HG02870 (cell line): ENCODE data around the gene TEKT5.
"Not testable (repeated sequence)": the region's sequence is repeated elsewhere in the genome, so short reads cannot be mapped to it uniquely, and the experiment has no call there.

ENCODE experiments used
- ATAC-seq: cut with Tn5 transposase; IDR thresholded peaks from one replicate; pipeline ENCODE4 v1.9.1; 2021; ENCODE audit warnings: mild to moderate bottlenecking, moderate library complexity; ENCODE audit not compliant: unreplicated experiment

Gene TEKT5

GRCh38 chr16:10694830-10695229 is at the start of gene TEKT5:
TEKT5 (minus strand) TSS chr16:10694930; CDS start chr16:10694873, 57 bp downstream.
- ATAC-seq = no peak

GRCh38 chr16:10743610-10744369 is 49.1 kb upstream of the TEKT5 start, which contains the start of gene NUBP1:
NUBP1 (plus strand) TSS chr16:10743842; CDS start chr16:10743864, 22 bp downstream.
- ATAC-seq = peak; percentile 80

- ATAC-seq = no peak
These were observed 48.5 kb upstream of the TEKT5 start for GRCh38 chr16:10743227-10743609.

DNA sequence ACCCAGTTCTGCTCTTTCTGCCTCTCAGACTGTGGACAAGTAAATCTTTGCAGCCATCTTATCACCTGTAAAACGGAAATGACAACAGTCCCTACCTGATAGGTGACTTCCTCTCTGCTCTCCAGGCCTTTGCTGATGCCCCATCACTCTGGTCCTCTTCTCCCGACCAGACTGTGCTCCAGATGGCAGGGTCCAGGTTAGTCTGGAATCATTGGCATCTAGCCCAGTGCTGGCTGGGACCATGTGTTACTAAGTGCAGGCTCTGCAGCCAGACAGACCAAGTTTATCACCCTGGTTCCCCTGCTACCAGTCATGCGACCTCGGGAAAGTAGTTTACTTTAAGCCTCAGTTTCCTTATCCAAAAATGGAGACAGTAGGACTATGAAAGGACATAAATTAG is 47.1 kb upstream of the TEKT5 start:
- ATAC-seq = no peak

DNA sequence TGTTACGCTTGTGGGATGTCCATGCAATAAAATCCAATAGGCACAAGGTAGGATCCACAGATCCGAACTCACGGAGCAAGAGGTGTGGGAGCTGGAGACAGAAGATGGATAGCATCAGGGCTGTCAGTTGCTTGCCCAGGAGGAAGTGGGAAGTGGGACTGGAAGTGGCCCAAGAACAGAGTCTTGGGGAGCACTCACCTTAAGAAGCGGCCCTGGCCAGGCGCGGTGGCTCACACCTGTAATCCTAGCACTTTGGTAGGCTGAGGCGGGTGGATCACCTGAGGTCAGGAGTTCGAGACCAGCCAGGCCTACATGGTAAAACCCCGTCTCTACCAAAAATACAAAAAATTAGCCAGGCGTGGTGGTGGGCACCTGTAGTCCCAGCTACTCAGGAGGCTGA is 46.5 kb upstream of the TEKT5 start:
- not testable (repeated sequence) for ATAC-seq

GRCh38 chr16:10740845-10741208 is 46.1 kb upstream of the TEKT5 start:
- no peak for ATAC-seq

DNA sequence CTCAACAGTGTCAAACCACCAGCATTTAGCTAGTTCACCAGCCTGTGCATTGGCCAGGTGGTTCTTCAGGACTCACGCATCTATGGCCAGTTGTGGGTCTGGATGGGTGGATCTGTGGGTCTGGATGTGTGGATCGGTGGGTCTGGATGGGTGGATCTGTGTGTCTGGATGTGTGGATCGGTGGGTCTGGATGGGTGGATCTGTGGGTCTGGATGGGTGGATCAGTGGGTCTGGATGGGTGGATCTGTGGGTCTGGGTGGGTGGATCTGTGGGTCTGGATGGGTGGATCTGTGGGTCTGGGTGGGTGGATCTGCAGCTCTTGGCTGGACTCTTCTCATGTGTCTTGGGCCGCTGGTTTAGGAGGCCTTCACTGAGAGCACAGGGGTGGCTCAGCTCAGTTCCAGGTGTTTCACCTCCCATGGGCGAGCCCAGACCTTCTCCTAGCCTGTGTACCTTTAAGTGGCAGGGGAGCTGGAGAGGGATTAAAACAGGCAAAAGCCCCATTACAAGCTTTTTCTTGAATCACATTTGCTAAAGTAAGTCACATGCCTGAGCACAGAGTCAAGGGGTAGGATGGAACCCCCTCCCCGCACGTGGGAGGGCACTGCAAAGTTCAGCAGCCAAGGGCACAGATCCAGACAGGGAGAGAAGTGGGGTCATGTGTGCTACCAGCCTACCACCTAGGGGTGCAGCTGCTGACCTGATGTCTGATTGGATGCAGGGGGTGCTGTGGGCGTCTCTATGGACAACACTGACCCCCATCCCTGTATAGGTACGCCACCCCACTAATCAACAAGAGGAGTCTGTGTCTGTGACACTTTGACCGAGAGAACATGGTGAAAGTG is 45.5 kb upstream of the TEKT5 start:
- ATAC-seq = no peak

- peak; percentile 75 for ATAC-seq
These were observed 43.7 kb upstream of the TEKT5 start for GRCh38 chr16:10738231-10739077.

DNA sequence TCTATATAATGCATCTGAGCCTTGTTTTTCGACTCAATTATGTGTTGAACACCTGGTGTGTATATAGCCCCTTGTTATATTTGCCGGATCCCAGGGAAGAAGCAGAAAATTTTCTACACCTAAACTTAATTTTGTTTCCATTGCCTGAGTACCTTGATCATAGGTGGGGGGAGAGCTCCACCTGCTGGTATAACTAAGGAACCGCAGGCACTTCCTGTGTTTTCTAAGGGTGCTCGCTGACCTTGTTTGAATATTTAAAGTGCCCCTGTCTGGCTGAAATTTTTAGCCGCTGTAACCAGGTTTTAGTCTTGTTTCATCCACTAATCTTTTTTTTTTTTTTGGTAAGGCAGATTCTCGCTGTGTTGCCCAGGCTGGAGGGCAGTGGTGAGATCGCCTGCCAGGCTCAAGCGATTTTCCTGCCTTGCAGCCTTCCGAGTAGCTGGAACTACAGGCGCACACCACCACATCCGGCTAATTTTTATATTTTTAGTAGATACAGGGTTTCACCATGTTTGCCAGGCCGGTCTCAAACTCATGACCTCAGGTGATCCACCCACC is 42.4 kb upstream of the TEKT5 start:
- ATAC-seq = no peak

- ATAC-seq = no peak
These were observed 37.1 kb upstream of the TEKT5 start for GRCh38 chr16:10731790-10732189.

DNA sequence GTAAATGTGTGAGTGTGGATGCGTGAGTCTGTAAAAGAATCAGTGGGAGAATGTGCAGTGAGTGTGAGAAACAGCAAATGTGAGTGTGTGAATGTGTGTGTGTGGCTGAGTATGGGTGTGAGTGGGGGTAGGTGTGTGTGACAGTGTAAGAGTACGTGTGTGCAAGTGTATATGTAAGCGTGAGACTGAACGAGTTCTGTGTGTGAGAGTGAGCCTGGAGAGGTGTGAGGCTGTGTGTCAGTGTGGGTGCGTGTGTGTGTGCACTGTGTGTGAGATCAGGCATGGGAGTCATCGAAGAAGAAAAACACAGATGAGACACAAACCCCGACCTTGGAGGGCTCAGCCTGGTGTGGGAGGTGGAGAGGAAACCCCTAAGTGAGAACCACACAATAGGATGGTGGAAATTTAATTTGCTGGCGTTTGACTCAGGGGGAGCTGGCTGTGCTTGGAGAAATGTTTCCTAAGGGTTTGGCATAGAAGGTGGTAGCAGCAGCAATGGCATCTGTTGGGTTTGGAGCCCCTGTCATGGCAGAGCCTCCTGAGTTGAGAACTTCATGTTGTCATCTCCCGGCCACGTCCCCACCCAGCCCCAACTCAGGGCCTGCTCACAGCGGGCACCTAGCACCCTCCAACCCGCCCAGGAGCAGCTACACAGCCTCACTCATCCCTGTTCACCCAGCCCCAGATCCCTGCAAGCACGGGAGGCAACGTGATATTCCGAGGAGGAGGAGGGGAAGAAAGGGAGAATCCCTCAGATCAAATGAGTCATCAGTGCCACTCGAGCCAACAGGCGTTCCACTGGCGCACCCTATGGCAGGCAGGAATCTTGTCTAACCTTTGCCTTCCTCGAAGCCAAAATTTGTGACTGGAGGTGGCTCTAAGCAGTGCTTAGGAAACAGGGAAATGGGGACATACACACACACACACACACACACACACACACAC is 34.6 kb upstream of the TEKT5 start:
- no peak for ATAC-seq

- peak; percentile 80 for ATAC-seq
These were observed 33.5 kb upstream of the TEKT5 start for GRCh38 chr16:10728003-10728887.

DNA sequence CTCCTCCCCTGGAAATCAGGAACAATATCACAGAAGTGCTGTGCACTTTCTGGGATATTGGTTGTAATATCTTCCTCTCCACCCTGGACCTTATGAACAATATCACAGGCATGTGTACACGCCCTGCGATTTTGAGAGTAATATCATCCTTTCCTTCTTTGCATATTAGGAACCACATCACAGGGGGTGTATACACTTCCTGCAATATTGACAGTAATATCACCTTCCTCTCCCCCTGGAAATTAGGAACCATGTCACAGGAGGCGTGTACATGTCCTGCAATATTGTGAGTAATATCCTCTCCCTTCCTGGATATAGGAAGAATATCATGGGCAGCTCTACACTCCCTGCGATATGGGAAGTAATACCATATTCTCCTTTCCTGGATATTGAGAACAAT is 14.2 kb upstream of the TEKT5 start:
- no peak for ATAC-seq

DNA sequence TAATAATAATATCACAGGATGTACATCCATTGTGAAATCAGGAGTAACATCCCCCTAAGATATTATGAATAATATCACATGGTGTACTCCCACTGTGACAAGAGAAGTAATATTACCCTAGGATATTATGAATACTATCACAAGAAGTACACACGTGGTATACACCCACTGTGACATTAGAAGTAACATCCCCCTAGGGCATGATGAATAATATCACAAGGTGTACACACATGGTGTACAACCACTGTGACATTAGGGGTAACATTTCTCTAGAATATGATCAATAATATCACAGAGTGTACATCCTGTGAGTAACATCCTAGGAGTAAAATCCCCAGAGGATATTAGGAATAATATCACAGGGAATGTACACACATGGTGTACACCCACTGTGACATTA is 5.0 kb upstream of the TEKT5 start:
- no peak for ATAC-seq

- no peak for ATAC-seq
These were observed 424 bp downstream of the TEKT5 start for GRCh38 chr16:10694306-10694705.

DNA sequence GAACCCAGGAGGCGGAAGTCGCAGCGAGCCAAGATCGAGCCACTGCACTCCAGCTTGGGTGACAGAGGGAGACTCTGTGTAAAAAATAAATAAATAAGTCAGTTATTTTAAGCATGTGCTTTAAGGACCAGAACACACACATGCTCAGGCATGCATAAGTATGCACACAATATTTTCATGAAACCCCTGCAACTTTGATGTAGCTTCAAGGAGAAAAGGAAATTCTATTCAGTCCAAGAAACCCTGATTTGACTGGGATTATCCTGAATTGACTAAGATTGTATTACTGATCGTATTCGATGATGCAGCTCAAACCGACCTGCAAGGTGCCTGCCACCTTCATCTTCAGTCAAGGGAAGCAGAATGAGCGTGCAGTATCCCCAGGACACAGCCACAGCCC is 841 bp downstream of the TEKT5 start:
- ATAC-seq = no peak

GRCh38 chr16:10692470-10692869 is 2.3 kb downstream of the TEKT5 start:
- ATAC-seq = no peak

GRCh38 chr16:10688726-10689125 is 6.0 kb downstream of the TEKT5 start:
- ATAC-seq = no peak

DNA sequence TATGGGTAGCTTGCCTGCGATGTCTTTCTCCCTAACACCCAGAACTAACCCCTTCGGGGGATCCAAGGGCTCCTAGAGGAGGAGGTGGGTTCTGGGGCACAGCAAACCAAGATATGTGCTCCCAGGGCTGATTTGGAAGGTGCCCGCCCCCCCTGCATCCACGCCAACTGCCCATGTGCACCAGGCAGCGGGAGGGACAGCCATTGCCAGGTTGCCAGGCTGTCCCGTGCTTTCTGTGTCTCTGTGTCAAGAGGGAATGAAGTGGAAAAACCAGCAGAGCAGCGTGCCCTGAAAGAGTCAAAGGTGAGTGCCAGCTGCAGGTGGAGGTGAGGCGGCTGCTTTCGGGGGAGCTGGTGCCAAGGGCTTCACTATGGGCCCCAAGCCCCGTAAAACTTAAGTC is 6.4 kb downstream of the TEKT5 start:
- no peak for ATAC-seq
